ENCODE results near the gene UST. TPM values are rescaled to one million over a fixed set of nuclear protein-coding genes. Genes with fewer than 3 reads are reported as not detected.

Gene UST
- total and polyA plus RNA-seq, 2 of the 8 experiments (the other 6 are each of a cell fraction or from before 2014, with no cell fraction given), result 13.5 to 34.5 TPM

- Histone ChIP-seq H3K4me1 (replicated peaks in 1 of 4; ENCODE audit: control insufficient read depth in 3 of 4, insufficient read depth in 4 of 4, low read length in 3 of 4) (no peaks in the 10 kb centered on the region), H3K27ac (ENCODE audit: low read depth, low read length) (no peak overlapping the region), H3K4me3 (ENCODE audit: extremely low read depth in 1 of 4, insufficient read depth in 2 of 4, low read depth in 3 of 4, low read length in 4 of 4) (no peak overlapping the region), H2AK5ac (ENCODE audit: low read depth, low read length) (no peak overlapping the region), H4K91ac (replicated peaks; ENCODE audit: insufficient read length, low read length) (no peak overlapping the region), H2BK15ac (ENCODE audit: low read length) (no peak overlapping the region), H3K23ac (ENCODE audit: insufficient read length) (no peak overlapping the region), H3K14ac (ENCODE audit: insufficient read length) (no peak overlapping the region), H3K9me3 (ENCODE audit: insufficient read depth in 2 of 2, low read depth in 1 of 2, low read length in 1 of 2) (peaks cover 3 to 5% of the 10 kb centered on the region in 2 experiments; a peak in 1 of 4 replicates), H3K27me3 (replicated peaks in 1 of 4; ENCODE audit: control insufficient read depth in 3 of 4, extremely low read depth in 1 of 4, insufficient read depth in 3 of 4, low read length in 3 of 4) (no peaks in the 10 kb centered on the region), H3K9ac (replicated peaks in 1 of 4; ENCODE audit: extremely low read depth in 1 of 4, low read depth in 3 of 4, low read length in 3 of 4) (no peak overlapping the region), H2BK20ac (ENCODE audit: low read length) (no peak overlapping the region), H2BK5ac (ENCODE audit: low read depth, low read length) (no peak overlapping the region), H3K23me2 (ENCODE audit: low read depth, low read length) (no peaks in the 10 kb centered on the region), H2BK12ac (ENCODE audit: low read depth, low read length) (no peak overlapping the region), H2AFZ (ENCODE audit: low read length) (no peak overlapping the region), H4K20me1 (replicated peaks in 1 of 2; ENCODE audit: control insufficient read depth in 1 of 2, insufficient read depth in 2 of 2, low read length in 2 of 2) (no peaks in the 10 kb centered on the region), H2BK120ac (replicated peaks; ENCODE audit: low read depth, low read length) (no peak overlapping the region), H4K8ac (ENCODE audit: extremely low read depth, insufficient read depth, low read length) (no peak overlapping the region), H4K5ac (ENCODE audit: insufficient read length, low read depth, low read length) (no peak overlapping the region), H3K56ac (replicated peaks; ENCODE audit: insufficient read length, low read depth, low read length) (no peak overlapping the region), H3K4ac (replicated peaks; ENCODE audit: insufficient read length, low read depth, low read length) (no peak overlapping the region), H3K18ac (ENCODE audit: extremely low read depth, low read length) (no peak overlapping the region), H3K4me2 (ENCODE audit: insufficient read depth in 1 of 2, low read depth in 2 of 2, low read length in 2 of 2) (no peak overlapping the region), H3K79me2 (ENCODE audit: control insufficient read depth in 1 of 2, insufficient read depth in 2 of 2, low read length in 2 of 2) (no peaks in the 10 kb centered on the region), H3K79me1 (ENCODE audit: low read depth, low read length) (no peaks in the 10 kb centered on the region), H3K36me3 (ENCODE audit: control insufficient read depth in 2 of 4, insufficient read depth in 4 of 4, low read length in 3 of 4) (no peaks in the 10 kb centered on the region)
- FAIRE-seq, result no peak
- 97% methylated on average over 4 of the region's 4 CpGs; no CpG with 5 or more reads in 1 of the 2 experiments for WGBS, 2 experiments (ENCODE audit: extremely low coverage in 1 of 2, insufficient coverage in 1 of 2, insufficient read length in 1 of 2, insufficient replicate concordance in 2 of 2, low coverage in 1 of 2, low lambda C conversion rate in 2 of 2, missing lambda C conversion rate in 1 of 2)
- ChIA-PET POLR2A (ENCODE audit: partially characterized antibody) (no interaction called here), CTCF (ENCODE audit: partially characterized antibody) (no interaction called here)
- no peak for DNase-seq (ENCODE audit: low read depth in 1 of 2, low spot score in 2 of 2)
- TF ChIP-seq RBBP5 (IDR thresholded peaks at IDR 0.05; ENCODE audit: borderline replicate concordance, low read depth, low read length) (no peak), SP2 (IDR thresholded peaks at IDR 0.05; ENCODE audit: low read length) (no peak), USF2 (IDR thresholded peaks at IDR 0.05; ENCODE audit: low read length) (no peak), KDM5A (IDR thresholded peaks at IDR 0.05; ENCODE audit: low read length) (no peak)
Observed at GRCh38 chr6:148737806-148738205, 9.0 kb upstream of the UST start.

Data from H1 (cell line).